Adipocyte (in vitro differentiated cells): ENCODE measurements around the gene DLGAP1.

Source experiments
- DNase-seq: peaks from one replicate; pipeline ENCODE4 v3.0.0-alpha.2; 2015; ENCODE audit warnings: low read depth
- H3K27me3 ChIP-seq: replicated peaks from 2 replicates; pipeline ENCODE4 v1.7.0; 2013; ENCODE audit warnings: mild to moderate bottlenecking, low read length, moderate library complexity; ENCODE audit not compliant: control insufficient read depth, insufficient read depth
- H3K36me3 ChIP-seq: 2 replicates; pipeline ENCODE4 v1.7.0; 2013; ENCODE audit warnings: low read length, mild to moderate bottlenecking, moderate library complexity; ENCODE audit not compliant: control insufficient read depth, insufficient read depth, severe bottlenecking
- H3K4me1 ChIP-seq: 2 replicates; pipeline ENCODE4 v1.7.0; 2013; ENCODE audit warnings: mild to moderate bottlenecking, low read length, moderate library complexity; ENCODE audit not compliant: control insufficient read depth, insufficient read depth
- H3K4me3 ChIP-seq: 2 replicates; pipeline ENCODE4 v1.7.0; 2013; ENCODE audit warnings: mild to moderate bottlenecking, low read length, moderate library complexity
- H3K9ac ChIP-seq: 2 replicates; pipeline ENCODE4 v1.7.0; 2013; ENCODE audit warnings: mild to moderate bottlenecking, low read length, moderate library complexity
- H3K9me3 ChIP-seq: 2 replicates; pipeline ENCODE4 v1.7.0; 2013; ENCODE audit warnings: mild to moderate bottlenecking, low read length, moderate library complexity; ENCODE audit not compliant: control insufficient read depth

DLGAP1 gene

DNA sequence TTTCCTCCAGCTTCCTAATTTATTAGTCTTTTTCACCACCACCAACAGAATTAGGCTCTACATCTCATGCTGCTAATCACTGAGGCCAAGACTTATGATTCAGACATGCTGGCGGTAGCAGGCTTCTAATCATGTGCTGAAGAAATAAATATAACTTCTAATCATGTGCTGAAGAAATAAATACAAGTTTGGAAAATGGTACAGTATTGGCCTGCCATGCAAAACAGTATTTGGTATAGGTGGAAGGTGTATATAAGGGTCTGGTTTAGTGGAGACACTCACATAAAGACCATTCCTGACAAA is 764.4 kb downstream of the DLGAP1 start:
- peaks cover 11% of the 10 kb centered on the region for H3K4me1 ChIP-seq
- no peaks in the 10 kb centered on the region for H3K36me3 ChIP-seq
- H3K9ac ChIP-seq, result no peak overlapping the region
- no peak overlapping the region for H3K4me3 ChIP-seq
- DNase-seq, result no peak
- no peaks in the 10 kb centered on the region for H3K9me3 ChIP-seq
- H3K27me3 ChIP-seq, result no peaks in the 10 kb centered on the region

- DNase-seq, result no peak
- Histone ChIP-seq H3K4me3 (no peak overlapping the region), H3K4me1 (peaks cover 11% of the 10 kb centered on the region), H3K9me3 (no peaks in the 10 kb centered on the region), H3K36me3 (no peaks in the 10 kb centered on the region), H3K9ac (no peak overlapping the region), H3K27me3 (no peaks in the 10 kb centered on the region)
Observed at GRCh38 chr18:3689986-3690763, 764.9 kb downstream of the DLGAP1 start.

GRCh38 chr18:3689091-3689490 is 766.0 kb downstream of the DLGAP1 start:
- no peaks in the 10 kb centered on the region for H3K27me3 ChIP-seq
- H3K4me3 ChIP-seq, result no peak overlapping the region
- no peak for DNase-seq
- H3K36me3 ChIP-seq, result no peaks in the 10 kb centered on the region
- H3K9me3 ChIP-seq, result no peaks in the 10 kb centered on the region
- no peak overlapping the region for H3K9ac ChIP-seq
- H3K4me1 ChIP-seq, result peaks cover 11% of the 10 kb centered on the region

GRCh38 chr18:3688690-3689089 is 766.4 kb downstream of the DLGAP1 start:
- peak; percentile 95 for DNase-seq
- no peaks in the 10 kb centered on the region for H3K27me3 ChIP-seq
- no peak overlapping the region for H3K4me3 ChIP-seq
- peaks cover 11% of the 10 kb centered on the region for H3K4me1 ChIP-seq
- H3K9ac ChIP-seq, result no peak overlapping the region
- no peaks in the 10 kb centered on the region for H3K9me3 ChIP-seq
- no peaks in the 10 kb centered on the region for H3K36me3 ChIP-seq

DNA sequence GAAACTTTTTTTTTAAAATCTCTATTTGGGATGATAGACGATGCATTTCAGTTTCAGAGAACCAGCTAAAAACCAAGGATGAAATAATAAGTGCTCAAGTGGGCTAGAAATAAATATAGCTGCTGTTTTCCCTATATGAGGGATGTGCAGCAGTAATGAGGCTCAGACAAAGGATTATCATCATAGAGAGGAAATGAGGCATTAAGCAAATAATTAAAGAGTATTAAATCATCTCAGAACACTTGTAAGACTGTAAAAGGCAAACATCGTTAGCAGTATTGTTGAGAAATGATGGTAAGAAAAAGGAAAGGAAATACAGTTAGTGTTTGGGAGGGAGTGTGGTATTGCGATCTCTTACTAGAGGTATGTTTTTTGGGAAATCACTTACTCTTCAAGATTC is 771.6 kb downstream of the DLGAP1 start:
- peaks cover 3% of the 10 kb centered on the region for H3K4me1 ChIP-seq
- no peak overlapping the region for H3K4me3 ChIP-seq
- no peak for DNase-seq
- no peak overlapping the region for H3K9ac ChIP-seq
- H3K27me3 ChIP-seq, result no peaks in the 10 kb centered on the region
- no peaks in the 10 kb centered on the region for H3K36me3 ChIP-seq
- H3K9me3 ChIP-seq, result no peaks in the 10 kb centered on the region

GRCh38 chr18:3682061-3682460 is 773.0 kb downstream of the DLGAP1 start:
- no peak overlapping the region for H3K4me3 ChIP-seq
- H3K4me1 ChIP-seq, result no peaks in the 10 kb centered on the region
- H3K9ac ChIP-seq, result no peak overlapping the region
- H3K9me3 ChIP-seq, result no peaks in the 10 kb centered on the region
- DNase-seq, result no peak
- H3K27me3 ChIP-seq, result no peaks in the 10 kb centered on the region
- no peaks in the 10 kb centered on the region for H3K36me3 ChIP-seq

GRCh38 chr18:3679241-3679640 is 775.9 kb downstream of the DLGAP1 start:
- Histone ChIP-seq H3K36me3 (no peaks in the 10 kb centered on the region), H3K9me3 (no peaks in the 10 kb centered on the region), H3K27me3 (no peaks in the 10 kb centered on the region), H3K4me3 (no peak overlapping the region), H3K9ac (no peak overlapping the region), H3K4me1 (no peaks in the 10 kb centered on the region)
- no peak for DNase-seq

DNA sequence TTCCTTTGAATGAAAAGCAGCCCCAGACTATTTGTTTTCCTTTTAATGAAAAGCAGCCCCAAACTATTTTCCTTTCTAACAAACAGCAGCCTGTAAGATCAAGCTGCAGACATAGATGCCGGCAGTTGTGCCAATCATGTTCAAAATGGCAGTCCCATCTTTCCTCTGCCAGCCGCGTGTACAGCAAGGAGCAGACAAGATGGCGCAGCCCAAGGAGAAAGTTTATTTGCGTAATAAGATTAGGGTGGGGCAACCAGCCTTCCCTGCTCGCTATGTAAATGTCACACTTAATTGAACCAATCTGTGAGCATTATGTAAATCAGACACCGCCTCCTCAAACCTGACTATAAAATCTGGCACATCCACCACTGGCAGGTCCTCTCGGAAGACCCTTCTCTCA is 779.1 kb downstream of the DLGAP1 start:
- Histone ChIP-seq H3K9ac (no peak overlapping the region), H3K4me3 (no peak overlapping the region), H3K4me1 (no peaks in the 10 kb centered on the region), H3K27me3 (no peaks in the 10 kb centered on the region), H3K36me3 (no peaks in the 10 kb centered on the region), H3K9me3 (no peaks in the 10 kb centered on the region)
- no peak for DNase-seq

DNA sequence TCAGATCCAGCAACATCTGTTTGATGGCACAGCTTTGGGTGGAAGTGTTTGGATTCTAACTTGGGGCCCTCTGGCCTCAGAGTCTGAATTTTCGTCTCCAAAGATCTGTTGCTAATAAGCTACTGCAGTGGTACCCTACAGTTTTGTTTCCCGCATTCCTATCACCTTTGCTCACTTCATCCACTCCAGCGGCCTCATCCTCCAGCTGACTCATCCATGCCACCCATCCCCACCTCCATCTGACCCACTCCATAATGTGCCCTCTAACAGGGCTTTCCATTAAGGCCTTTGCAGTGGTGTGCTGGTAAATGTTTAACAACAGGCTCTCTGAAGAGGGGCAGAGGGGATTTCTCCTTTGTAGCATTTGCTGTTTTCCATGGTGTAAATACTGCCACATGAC is 779.7 kb downstream of the DLGAP1 start:
- Histone ChIP-seq H3K4me3 (no peak overlapping the region), H3K4me1 (no peaks in the 10 kb centered on the region), H3K9me3 (no peaks in the 10 kb centered on the region), H3K36me3 (no peaks in the 10 kb centered on the region), H3K9ac (no peak overlapping the region), H3K27me3 (no peaks in the 10 kb centered on the region)
- peak; percentile 14 for DNase-seq

DNA sequence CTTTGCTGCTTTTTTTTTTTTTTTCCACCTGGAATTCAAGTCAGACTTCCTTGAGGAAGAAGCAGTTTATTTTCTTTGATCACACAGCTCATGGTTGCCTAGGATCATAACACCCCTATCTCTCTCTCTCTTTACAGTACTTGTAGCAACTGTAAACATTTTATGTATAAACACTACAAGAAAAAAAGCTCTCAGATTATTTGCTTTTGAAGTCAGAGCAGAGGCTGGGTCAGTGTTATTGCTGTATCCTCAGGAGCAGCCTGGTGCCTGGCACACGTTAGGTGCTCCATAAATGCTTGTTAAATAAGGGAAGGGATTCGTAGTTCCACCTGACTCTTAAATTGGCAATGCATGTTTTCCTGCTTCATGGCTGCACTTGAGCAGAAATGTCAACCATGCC is 783.9 kb downstream of the DLGAP1 start:
- Histone ChIP-seq H3K27me3 (no peaks in the 10 kb centered on the region), H3K9me3 (no peaks in the 10 kb centered on the region), H3K36me3 (no peaks in the 10 kb centered on the region), H3K4me3 (no peak overlapping the region), H3K4me1 (no peaks in the 10 kb centered on the region), H3K9ac (no peak overlapping the region)
- no peak for DNase-seq

GRCh38 chr18:3669376-3669775 is 785.7 kb downstream of the DLGAP1 start:
- peaks cover 7% of the 10 kb centered on the region for H3K4me1 ChIP-seq
- no peak overlapping the region for H3K4me3 ChIP-seq
- no peaks in the 10 kb centered on the region for H3K9me3 ChIP-seq
- no peaks in the 10 kb centered on the region for H3K36me3 ChIP-seq
- no peak for DNase-seq
- no peak overlapping the region for H3K9ac ChIP-seq
- no peaks in the 10 kb centered on the region for H3K27me3 ChIP-seq
